AG10803 (cell line): Measurements from ENCODE around the gene SOBP.
A peak's percentile ranks its signal among the peaks of the same experiment; 100 is the strongest.

ENCODE experiments used
- DNase-seq: peaks from one replicate; pipeline ENCODE4 v3.0.0; 2010; ENCODE audit warnings: low read depth
- H3K4me3 ChIP-seq: 2 replicates; pipeline ENCODE4 v1.5.1; 2011; ENCODE audit warnings: mild to moderate bottlenecking, low read length, control low read depth
- CTCF ChIP-seq: conservative IDR thresholded peaks from 2 replicates; pipeline ENCODE4 v1.5.1; 2011; ENCODE audit warnings: mild to moderate bottlenecking, low read length, control low read depth, inconsistent platforms

The SOBP gene

GRCh38 chr6:107674995-107675738, 185.2 kb downstream of the SOBP start:
- DNase-seq: peak; percentile 87
- no peak overlapping the region for H3K4me3 ChIP-seq

GRCh38 chr6:107676042-107676441, 186.1 kb downstream of the SOBP start:
- no peak for TF ChIP-seq CTCF

More at GRCh38 chr6:107674995-107675738, 185.2 kb downstream of the SOBP start:
- peak; percentile 94 for TF ChIP-seq CTCF

DNA sequence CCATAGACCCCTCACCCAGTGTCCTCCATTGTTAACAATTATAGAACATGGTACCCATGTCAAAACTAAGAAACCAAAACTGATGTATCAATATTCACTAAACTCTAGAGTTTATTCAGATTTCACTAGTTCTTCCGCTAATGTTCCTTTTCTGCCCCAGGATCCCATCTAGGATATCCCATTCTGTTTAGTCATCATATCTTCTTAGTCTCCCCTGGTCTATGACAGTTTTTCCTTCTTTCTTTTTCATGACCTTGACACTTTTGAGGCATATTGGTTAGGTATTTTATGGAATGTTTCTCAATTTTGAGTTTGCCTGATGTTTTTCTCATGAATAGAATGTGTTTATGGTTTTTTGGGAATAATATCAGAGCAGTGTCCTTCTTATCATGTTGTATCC, 187.5 kb downstream of the SOBP start:
- TF ChIP-seq CTCF: no peak
- H3K4me3 ChIP-seq: no peak overlapping the region
- no peak for DNase-seq

More at GRCh38 chr6:107676042-107676441, 186.1 kb downstream of the SOBP start:
- no peak overlapping the region for H3K4me3 ChIP-seq
- peak; percentile 64 for DNase-seq

- DNase-seq: peak; percentile 52
- H3K4me3 ChIP-seq: no peak overlapping the region
- TF ChIP-seq CTCF: no peak
Measured at GRCh38 chr6:107679457-107679856, 189.5 kb downstream of the SOBP start.

DNA sequence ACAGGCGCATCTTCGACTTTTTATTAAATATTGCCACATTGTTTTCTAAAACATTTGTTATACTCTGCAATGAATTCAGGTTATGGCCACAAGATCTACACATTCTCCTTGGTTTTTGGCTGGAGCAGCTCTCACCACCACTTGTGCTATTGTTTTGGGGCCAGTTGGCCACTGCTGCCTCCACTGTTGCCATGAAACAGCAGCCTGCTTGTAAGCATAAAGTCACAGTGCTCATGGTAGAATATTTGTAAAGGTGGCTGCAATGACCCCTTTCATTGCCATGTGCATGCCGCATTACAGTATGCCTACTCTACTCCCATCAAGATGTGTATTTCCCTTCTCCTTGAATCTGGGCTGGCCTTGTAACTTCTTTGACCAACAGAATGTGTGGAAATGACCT, 192.8 kb downstream of the SOBP start:
- DNase-seq: no peak
- no peak overlapping the region for H3K4me3 ChIP-seq
- no peak for TF ChIP-seq CTCF

DNA sequence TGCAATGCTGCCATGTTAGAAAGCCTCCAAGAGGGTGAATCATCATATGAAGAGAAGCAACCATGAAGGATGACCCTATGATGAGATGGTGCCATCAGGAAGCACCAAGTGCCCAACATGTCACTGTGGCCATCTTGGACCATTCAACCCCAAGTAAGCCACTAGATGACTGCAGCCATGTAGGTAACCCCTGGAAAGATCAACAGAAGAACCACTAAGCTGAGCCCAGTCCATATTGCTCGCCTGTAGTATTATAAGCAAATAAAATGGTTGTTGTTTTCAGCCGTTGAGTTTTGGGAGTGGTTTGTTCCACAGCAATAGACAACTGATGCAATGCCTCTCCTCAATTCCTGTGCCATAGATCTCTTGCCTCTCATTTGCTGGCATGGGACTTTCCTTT, 193.3 kb downstream of the SOBP start:
- no peak for TF ChIP-seq CTCF
- DNase-seq: no peak
- H3K4me3 ChIP-seq: no peak overlapping the region

DNA sequence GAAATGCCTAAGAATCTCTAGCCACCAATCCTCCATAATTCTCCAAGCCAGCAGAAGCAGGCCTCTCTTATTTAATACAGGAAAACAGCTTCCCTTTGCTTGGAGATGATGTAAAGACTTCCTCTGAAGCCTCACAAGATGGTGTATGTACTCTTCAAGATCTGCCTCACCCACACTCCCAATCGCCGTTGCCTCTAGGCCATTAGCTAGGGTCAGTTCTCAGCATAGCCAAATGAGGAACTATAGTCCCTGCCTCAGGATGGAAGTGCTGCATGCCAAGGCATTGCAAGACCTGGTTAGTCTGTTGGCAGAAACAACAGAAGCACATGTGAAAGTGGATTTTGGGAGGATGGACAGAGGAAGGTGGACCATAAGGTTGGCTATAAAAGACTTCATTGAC, 195.1 kb downstream of the SOBP start:
- no peak overlapping the region for H3K4me3 ChIP-seq
- no peak for DNase-seq
- TF ChIP-seq CTCF: no peak
